Activated CD8-positive, alpha-beta memory T cell treated with anti-CD3 and anti-CD28 coated beads, Interleukin-2, amount 50 U/mL, for 1 hour (primary cell): ENCODE results near the gene OMP.

Source experiments
- DNase-seq: peaks from one replicate; pipeline ENCODE4 v3.0.0-alpha.2; 2020; ENCODE audit errors: extremely low read depth

The OMP gene

GRCh38 chr11:77139201-77139600, 36.6 kb downstream of the OMP start:
- DNase-seq: no peak

DNA sequence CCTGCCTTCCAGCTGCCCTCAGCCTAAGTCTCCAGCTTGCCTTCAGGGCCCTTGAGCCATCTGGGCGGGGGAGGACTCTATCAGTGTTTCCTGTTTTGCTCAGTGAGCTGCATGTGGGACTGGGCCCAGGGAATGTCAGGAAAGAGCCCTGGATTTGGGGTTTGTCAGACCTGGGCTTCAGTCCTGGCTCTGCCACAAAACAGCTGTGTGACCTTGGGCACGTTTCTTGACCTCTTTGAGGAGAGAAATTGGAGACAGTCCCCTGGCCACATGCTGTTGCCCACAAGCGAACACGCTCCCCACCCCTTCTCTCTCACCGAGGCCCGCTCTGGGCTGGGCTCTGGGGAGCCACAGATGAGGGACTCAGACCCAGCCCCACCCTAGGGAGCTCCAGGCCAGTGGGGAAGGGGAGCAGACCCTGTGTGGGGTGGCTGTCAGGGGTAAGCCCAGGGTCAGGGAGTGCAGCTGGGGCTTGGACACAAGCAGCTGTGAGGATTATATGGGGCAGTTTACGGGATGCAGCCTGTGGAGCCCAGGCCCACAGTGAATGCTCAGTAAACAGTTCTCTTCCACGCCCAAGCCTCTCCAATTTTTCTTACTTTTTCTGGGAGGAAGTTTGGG, 37.7 kb downstream of the OMP start:
- no peak for DNase-seq

- DNase-seq: no peak
These were observed 38.4 kb downstream of the OMP start for GRCh38 chr11:77141034-77141433.

- no peak for DNase-seq
These were observed 38.8 kb downstream of the OMP start for GRCh38 chr11:77141475-77141874.

DNA sequence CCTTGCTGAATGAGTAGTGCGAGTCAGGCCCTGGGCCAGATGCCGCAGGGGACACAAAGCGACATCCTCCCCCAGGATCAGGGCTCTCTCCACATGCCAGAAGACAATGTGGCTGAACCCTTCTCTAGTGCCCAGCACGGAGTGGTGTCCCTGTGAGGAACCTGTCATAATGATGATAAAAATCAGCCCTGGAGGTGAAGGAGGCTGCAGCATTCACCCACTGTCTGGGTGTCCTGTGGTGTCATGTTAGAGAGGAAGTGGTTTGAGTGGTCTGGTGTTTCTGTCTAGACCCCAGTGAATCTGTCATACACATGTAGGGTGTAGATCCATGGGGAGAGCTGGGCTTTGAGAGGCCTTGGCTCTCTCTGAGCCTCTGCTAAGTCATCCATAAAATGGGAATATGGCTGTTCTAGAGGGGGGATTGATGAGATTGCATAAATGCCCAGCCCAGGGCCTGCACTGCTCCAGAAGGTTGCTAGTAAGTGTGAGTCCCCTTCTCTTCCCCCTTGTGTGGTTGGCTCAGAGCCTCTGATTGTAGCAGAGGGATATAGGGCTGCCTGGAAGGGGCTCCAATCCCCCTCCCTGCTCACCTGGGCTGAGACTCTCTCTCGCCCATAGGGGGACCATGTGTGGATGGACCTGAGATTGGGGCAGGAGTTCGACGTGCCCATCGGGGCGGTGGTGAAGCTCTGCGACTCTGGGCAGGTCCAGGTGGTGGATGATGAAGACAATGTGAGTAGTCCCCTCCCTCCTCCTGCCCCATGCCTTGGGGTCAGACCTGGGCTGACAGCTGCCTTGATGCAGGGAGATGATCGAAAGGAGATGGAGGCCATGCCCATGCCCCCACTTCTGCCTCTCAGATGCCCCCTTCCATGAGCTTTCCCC, 39.7 kb downstream of the OMP start:
- no peak for DNase-seq

GRCh38 chr11:77143405-77144020, 40.9 kb downstream of the OMP start:
- no peak for DNase-seq

DNA sequence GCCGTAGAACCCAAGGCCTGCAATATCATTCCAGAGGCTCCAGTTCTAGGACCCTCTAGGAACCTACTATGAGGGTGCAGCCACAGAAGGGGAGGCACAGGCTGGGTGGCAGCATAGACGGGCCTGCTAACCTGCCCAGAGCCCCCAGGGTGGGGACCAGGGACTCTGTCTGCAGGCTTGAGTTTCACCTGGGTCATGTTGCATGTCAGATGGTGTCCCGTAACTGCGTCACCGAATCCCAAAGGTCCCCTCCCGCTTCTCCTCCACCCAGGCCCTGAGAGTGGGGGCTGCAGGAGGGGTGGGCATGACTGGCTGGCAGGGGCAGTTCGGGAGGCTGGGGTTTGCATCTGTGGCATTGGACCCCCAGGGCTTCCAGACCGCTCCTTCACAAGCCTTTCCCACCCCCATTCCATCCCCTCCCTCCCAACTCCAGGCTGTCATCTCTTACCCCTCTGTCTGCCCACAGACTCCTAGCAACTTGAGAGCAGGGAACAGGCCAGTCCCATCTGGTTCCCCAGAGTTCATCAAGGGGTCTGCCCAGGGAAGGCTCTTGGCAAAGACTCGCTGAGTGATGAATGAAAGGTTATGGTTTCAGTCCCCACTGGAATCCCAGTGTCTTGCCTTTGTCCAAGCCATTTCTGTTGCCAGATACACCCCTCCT, 41.7 kb downstream of the OMP start:
- DNase-seq: no peak

DNA sequence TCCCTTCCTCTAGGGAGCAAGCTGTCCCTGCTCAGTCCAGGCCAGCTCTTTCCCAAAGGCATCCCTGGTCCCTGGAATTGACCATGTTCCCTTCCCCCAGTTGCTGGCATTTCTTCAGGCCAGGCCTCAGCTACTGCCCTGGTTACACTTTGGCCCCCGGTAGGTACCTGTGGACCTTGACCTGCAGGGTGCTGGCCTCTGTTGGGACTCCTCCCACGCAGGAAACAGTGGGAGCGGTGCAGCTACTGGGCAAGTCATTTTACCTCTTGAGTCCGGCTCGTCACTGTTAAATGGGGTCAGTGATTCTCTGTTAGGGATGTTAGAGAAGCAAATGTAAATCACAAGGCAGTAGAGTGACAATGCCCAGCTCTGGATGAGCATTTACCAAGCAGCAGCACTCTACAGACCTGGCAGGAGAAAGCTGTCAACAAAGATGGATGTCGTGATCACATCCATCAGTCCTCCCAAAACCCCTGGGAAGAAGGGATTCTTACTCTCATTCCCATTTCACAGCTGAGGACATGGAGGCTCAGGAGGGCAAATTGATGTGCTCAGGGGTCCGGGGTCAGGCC, 42.3 kb downstream of the OMP start:
- DNase-seq: no peak

DNA sequence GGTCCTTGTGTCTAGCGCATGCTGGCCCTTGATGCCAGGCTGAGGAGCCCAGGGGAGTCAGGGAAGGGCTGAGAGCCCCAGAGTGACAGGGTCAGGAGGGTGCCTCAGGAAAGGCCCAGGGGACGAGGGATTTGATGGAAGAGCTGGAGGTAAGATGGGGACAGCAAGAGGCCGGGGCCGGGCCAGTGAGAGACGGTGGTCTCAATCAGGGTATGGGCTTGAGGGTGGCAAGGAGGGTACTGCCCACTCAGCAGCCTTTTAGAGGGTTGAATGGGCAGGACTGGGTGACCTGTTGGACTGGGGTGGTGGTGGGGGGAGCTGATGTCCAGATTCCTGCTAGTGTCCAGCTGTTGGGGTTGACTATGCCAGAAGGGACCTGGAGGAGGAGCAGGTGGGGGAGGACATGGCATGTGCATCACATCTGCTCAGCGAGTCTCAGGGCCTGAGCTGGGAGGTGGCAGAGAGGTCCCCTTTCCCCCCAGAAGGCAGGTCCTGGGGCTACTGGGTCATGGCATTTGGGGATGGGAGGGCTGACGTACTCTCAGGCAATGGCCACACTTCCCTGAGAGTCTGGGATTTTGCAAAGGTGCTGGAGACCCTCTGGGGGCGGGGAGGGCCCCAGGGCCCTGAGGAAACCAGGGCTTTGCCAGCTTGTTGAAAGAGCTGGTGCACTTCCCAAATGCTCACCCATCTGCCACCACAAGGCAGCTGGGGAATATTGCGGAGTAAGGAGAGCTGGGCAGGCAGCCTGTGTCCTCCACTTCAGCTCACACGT, 43.8 kb downstream of the OMP start:
- no peak for DNase-seq

GRCh38 chr11:77147036-77147315, 44.3 kb downstream of the OMP start:
- no peak for DNase-seq

DNA sequence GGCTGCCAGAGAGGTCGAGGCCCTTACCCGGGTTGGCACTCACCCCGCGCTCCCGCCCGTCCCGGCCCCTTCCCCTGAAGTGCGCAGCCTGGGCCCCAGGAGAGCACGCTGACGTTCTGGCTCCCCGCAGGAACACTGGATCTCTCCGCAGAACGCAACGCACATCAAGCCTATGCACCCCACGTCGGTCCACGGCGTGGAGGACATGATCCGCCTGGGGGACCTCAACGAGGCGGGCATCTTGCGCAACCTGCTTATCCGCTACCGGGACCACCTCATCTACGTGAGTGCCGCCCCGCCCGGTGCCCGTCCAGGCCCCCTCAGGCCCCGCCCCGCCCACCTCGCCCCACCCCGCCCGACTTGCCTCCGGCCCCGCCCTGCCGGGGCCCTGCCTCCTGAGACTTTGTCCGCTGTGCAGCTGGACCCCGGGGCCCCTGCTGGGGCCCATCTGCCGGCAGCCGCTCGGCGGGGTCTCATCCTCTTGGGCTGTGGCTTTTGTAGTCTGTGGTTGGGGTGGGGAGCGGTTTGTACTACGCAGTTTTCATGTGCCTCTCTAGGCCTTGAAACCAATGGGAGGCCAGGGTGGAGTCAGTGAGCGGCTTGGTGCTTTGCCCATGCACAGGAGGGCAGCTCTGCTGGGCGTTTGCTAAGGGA, 45.2 kb downstream of the OMP start:
- no peak for DNase-seq

GRCh38 chr11:77148963-77149715, 46.5 kb downstream of the OMP start:
- no peak for DNase-seq

DNA sequence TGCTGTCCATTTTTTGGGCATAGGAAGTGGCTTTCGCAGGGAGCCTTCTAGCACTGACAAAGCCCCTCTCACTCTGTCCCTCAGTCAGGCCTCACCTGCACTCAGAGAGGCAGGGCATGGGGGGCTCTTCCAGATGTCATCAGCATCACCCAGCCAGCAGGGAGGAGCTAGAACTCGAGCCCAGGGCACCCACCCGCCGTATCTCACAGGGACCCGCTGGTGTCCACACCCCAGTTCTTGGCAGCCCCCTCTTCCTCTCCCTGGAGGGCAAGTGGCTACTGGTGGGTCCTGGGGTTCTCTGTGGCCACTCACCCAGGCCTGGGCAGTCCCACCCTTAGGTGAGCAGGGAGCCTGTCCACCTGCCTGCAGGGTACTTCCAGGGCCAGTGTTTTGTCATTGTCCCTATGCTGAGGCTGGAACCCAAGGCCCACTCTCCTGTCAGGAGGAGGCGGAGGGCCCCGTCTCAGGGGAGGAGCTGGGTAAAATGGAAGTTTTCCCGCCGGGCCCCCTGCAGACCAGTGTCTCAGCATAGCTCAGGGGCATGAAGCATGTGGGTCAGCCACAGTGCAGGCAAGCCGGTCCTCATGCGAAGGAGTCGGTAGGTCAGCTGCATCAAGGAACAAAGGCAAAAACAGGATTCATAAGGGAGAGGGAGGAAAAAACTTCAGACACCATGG, 47.2 kb downstream of the OMP start:
- DNase-seq: no peak

DNA sequence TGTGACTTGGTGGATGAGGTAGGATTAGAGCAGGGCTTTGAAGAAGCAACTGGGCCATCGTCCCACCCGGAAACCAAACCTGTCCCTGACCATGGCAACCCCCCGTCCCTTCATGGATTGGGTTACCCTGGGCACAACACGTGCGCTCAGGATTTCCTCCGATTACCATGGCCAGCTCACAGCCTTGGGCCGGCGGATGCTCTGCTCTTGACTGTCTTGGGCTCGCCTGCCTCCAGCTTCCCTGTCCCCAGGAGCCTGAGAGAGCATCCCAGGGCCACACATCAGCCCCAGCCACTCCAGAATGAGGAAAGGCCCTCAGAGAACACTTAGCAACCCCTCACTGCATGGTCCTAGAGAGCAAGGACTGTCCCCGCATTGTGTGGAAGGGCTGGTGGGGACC, 48.2 kb downstream of the OMP start:
- DNase-seq: no peak

DNA sequence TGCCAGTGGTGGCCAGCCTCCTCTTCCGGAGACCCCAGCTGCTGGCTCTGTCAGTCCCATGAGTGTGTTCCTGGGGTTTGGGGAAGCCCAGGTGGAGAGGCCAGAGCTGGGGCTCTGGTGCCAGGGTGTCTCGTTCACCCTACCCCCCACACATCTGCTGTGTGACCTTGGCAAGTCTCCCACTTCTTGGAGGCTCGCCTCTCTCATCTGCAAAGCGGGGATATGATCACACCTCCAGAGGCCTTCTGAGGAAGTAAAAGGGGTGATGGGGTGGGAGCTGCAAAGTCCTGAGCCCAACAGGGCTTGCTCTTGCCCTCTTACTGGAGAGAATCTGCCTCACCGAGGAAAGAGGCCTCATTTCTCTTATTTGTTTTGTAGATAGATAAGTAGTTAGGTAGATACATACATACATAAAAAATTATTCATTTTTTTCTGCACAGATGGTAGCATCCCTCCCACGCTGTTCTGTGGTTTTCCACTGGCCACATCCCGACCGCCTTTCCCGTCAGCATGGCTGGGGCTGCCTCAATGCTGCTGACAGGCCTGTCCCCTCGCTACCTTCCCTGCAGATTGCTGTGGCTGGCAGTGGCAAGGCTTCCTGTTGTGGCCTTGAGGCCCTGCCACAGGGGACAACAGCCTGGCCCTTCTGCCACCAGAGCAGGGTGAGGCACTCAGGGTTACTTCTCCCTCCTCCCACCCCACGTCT, 49.3 kb downstream of the OMP start:
- DNase-seq: peak; percentile 16

DNA sequence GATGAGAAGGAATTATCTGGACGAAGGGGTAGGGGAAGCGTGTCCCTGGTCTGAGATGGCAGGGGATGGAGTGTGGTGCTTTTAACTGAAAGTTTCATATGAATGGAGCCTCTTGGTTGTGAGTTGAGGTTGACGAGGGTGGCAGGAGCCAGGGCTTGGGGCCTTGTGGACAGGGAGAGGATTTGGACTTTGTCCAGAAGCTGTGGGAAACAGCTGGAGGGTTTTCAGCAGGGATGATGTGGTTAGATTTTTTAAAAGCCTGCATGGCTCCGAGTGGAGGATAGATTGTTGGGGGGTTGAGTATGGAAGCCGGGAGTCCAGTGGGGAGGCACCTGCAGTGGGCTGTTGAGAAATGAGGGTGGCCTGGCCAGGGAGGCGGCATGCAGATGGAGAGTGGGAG, 50.2 kb downstream of the OMP start:
- no peak for DNase-seq
